Iris pigment epithelial cell (primary cell): ENCODE data around the gene TMEM14A.
"Not testable (repeated sequence)": the region's sequence is repeated elsewhere in the genome, so short reads cannot be mapped to it uniquely, and the experiment has no call there.

Experiments used
- DNase-seq: peaks from one replicate; pipeline ENCODE4 v3.0.0-alpha.2; 2011; ENCODE audit warnings: low read depth

Gene TMEM14A

GRCh38 chr6:52697903-52698302, 27.0 kb downstream of the TMEM14A start:
- no peak for DNase-seq

- no peak for DNase-seq
These were observed 33.1 kb downstream of the TMEM14A start for GRCh38 chr6:52704060-52704459.

- DNase-seq = not testable (repeated sequence)
These were observed 34.0 kb downstream of the TMEM14A start for GRCh38 chr6:52704781-52705502.

- DNase-seq = no peak
These were observed 35.1 kb downstream of the TMEM14A start for GRCh38 chr6:52706001-52706400.

GRCh38 chr6:52707963-52708680, 37.2 kb downstream of the TMEM14A start:
- no peak for DNase-seq

- no peak for DNase-seq
These were observed 41.2 kb downstream of the TMEM14A start for GRCh38 chr6:52712136-52712535.

- not testable (repeated sequence) for DNase-seq
These were observed 43.8 kb downstream of the TMEM14A start for GRCh38 chr6:52714761-52715160.

GRCh38 chr6:52718550-52718949, 47.6 kb downstream of the TMEM14A start:
- peak; percentile 21 for DNase-seq

- no peak for DNase-seq
These were observed 49.4 kb downstream of the TMEM14A start for GRCh38 chr6:52720321-52720720.

GRCh38 chr6:52724042-52724405, 53.1 kb downstream of the TMEM14A start:
- DNase-seq = peak; percentile 35

- DNase-seq = peak; percentile 69
These were observed 53.7 kb downstream of the TMEM14A start for GRCh38 chr6:52724406-52725121.

GRCh38 chr6:52725143-52725534, 54.2 kb downstream of the TMEM14A start:
- peak; percentile 4 for DNase-seq

- DNase-seq = peak; percentile 24
These were observed 54.8 kb downstream of the TMEM14A start for GRCh38 chr6:52725535-52726192.

- no peak for DNase-seq
These were observed 55.3 kb downstream of the TMEM14A start for GRCh38 chr6:52726193-52726542.

GRCh38 chr6:52726741-52727535, 56.0 kb downstream of the TMEM14A start:
- DNase-seq = no peak

- DNase-seq = no peak
These were observed 57.0 kb downstream of the TMEM14A start for GRCh38 chr6:52727908-52728307.

- no peak for DNase-seq
These were observed 57.5 kb downstream of the TMEM14A start for GRCh38 chr6:52728394-52728793.

- DNase-seq = no peak
These were observed 58.7 kb downstream of the TMEM14A start for GRCh38 chr6:52729576-52729975.

GRCh38 chr6:52731719-52732118, 60.8 kb downstream of the TMEM14A start:
- DNase-seq = no peak

GRCh38 chr6:52733172-52733571, 62.3 kb downstream of the TMEM14A start:
- DNase-seq = no peak

- DNase-seq = no peak
These were observed 63.2 kb downstream of the TMEM14A start for GRCh38 chr6:52734072-52734471.

GRCh38 chr6:52735071-52735470, 64.2 kb downstream of the TMEM14A start:
- no peak for DNase-seq
